ENCODE results near the gene NOL4L.

DNA sequence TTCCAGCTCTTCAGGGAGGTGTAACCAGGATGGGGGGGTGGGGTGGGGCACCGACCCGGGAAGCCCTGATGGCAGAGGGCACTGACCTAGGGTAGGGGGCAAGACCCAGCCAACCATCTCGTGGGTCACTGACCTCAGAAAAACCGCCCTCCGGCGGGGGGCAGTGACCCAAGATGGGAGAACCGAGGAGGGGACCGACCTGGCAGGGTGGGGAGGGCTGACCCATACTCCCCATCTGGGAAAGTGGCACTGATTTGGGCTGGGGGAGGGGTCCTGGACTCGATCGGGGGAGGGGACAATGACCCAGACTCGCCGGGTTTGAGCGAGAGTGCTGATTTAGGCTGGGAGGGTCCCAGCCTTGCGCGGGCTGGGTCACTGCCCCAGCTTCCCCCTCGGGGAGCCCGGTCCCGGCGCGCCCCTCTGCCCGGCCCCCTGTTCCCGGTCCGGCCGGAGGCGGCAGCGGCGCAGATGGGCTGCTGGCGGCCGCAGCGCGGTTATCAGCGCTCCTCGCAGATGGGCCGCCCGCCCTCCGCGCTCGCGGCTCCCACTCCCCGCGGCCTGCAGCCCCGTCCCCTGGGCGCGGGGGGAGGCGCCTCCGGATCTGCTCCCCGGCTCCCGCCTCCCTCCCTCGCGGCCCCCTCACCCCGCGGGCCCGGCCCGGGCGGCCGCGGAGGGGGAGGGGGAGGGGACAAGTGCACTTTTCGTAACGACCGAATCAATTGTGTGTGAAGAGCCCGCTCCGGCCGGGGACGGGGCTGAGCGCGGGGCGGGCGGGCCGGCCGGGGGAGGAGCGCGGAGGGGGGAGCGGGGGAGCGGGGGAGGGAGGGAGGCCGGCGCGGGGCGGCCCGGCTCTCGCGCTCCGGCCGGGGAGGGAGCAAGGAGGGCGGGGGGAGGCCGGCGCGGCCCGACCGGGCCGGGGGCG lies 2.2 kb downstream of the NOL4L start:
- TF ChIP-seq, protein P1, sequence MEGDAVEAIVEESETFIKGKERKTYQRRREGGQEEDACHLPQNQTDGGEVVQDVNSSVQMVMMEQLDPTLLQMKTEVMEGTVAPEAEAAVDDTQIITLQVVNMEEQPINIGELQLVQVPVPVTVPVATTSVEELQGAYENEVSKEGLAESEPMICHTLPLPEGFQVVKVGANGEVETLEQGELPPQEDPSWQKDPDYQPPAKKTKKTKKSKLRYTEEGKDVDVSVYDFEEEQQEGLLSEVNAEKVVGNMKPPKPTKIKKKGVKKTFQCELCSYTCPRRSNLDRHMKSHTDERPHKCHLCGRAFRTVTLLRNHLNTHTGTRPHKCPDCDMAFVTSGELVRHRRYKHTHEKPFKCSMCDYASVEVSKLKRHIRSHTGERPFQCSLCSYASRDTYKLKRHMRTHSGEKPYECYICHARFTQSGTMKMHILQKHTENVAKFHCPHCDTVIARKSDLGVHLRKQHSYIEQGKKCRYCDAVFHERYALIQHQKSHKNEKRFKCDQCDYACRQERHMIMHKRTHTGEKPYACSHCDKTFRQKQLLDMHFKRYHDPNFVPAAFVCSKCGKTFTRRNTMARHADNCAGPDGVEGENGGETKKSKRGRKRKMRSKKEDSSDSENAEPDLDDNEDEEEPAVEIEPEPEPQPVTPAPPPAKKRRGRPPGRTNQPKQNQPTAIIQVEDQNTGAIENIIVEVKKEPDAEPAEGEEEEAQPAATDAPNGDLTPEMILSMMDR (conservative IDR thresholded peaks at IDR 0.05) = no peak
- TF ChIP-seq ZFX (IDR thresholded peaks at IDR 0.05) = no peak

Data from C4-2B (cell line).